Left lobe of liver (tissue), 2 donors: ENCODE measurements around the gene PPM1H. TPM values are rescaled to one million over a fixed set of nuclear protein-coding genes. Genes with fewer than 3 reads are reported as not detected.

ENCODE experiments used
- ATAC-seq: fragments of 200-7000 bp; cut with Tn5 transposase; one replicate; pipeline ENCODE4 v1.9.1; 2020; ENCODE audit warnings: mild to moderate bottlenecking, moderate library complexity
- DNase-seq: peaks from one replicate; pipeline ENCODE4 v3.0.0-alpha.2; 2020; ENCODE audit warnings: low spot score
- total RNA-seq: library from RNA; stranded (reverse); gene quantifications from one replicate; pipeline ENCODE4 v1.2.1, GENCODE V29; 2021
- donor health status: DM: no; HTN: no; CAD: no; lungs with moderate emphysema.
- donor health status: DM: no; HTN: yes; CAD: no.

PPM1H gene
- total RNA-seq, 1 donor from 2014 or later: 8.0 TPM

DNA sequence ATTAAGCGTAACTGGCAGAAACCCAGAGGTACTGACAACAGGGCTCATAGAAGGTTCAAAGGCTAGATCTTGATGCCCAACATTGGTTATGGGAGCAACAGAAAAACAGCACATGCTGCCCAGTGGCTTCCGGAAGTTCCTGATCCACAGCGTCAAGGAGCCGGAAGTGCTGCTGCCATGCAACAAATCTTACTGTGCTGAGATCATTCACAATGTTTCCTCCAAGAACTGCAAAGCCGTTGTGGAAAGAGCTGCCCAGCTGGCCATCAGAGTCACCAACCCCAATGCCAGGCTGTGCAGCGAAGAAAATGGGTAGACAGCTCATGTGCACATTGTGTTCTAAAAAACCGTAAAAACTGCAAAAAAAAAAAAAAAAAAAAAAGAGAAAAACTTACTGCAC lies 276.0 kb downstream of the PPM1H start:
- ATAC-seq (no peak), DNase-seq (no peak)

DNA sequence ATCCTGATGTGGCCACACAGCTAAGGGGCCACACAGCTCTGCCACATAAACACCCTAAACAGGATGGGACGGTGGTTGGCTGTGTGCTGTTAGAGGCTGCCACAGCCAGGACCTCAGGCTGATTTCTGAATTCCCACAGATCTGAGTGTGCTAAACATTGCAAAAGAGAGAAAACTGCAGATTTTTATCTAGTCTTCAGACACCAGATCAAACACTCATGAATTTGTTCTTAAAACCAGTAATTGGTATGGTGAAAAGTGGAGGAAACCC lies 277.7 kb downstream of the PPM1H start:
- no peak for ATAC-seq
- no peak for DNase-seq

DNA sequence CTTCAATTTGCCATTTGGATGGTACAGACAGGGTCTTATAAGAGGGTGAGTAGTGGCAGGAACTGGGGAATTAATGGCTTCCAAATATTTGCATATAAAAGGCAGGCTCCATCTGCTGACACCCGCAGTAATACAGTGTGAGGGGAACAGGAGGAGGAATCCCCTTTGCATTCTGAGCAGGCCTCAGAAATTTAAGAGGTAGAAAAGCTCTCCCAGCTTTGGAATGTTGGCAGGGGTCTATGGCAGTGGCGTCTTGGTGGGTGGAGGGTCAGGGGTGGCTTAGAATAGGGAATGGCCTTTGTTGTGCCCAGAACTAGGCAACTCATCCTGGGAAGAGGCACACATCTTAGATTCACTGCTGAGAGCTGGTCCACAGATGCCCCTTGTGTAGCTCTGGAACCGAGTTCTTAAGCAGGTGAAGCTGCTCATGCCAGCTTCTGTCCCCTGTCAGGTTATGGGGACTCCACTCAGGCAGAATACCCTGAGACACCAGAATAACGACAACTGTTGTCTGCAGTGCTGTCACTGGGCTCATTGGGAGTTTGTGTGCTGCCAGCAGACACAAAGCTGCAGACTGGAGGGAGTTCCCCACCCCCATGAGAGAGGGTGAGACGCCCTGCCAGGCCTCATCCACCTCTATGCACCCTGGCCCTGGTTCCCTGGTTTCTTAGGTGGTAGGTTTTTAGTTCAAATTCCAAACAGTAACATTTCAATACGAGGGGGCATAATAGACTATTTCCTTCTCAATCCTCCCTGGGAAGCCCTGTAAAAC lies 278.2 kb downstream of the PPM1H start:
- DNase-seq: no peak
- no peak for ATAC-seq

DNA sequence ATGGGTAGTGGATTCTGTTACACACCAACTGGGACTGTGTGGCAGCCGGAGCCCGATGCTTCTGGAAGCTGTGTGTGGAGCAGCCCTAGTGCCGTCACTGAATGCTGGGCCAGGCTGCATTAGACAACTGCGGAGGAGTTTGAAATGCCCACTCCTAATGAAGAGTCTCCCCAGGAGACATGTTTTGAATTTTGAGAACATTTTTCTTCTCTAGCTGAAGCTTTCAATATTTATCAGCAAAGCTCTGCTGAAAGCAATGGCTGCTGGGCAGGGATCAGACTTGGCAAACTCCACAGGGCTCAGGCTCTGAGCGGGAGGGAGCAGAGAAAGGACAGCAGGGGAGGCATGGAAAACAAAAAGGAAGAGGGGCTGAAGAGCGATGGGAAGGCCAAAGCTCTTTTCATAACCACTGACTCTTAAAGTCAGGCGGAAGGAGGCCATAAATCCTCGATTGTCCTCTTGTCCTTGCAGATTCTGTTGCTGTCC lies 279.2 kb downstream of the PPM1H start:
- DNase-seq: no peak
- no peak for ATAC-seq

DNA sequence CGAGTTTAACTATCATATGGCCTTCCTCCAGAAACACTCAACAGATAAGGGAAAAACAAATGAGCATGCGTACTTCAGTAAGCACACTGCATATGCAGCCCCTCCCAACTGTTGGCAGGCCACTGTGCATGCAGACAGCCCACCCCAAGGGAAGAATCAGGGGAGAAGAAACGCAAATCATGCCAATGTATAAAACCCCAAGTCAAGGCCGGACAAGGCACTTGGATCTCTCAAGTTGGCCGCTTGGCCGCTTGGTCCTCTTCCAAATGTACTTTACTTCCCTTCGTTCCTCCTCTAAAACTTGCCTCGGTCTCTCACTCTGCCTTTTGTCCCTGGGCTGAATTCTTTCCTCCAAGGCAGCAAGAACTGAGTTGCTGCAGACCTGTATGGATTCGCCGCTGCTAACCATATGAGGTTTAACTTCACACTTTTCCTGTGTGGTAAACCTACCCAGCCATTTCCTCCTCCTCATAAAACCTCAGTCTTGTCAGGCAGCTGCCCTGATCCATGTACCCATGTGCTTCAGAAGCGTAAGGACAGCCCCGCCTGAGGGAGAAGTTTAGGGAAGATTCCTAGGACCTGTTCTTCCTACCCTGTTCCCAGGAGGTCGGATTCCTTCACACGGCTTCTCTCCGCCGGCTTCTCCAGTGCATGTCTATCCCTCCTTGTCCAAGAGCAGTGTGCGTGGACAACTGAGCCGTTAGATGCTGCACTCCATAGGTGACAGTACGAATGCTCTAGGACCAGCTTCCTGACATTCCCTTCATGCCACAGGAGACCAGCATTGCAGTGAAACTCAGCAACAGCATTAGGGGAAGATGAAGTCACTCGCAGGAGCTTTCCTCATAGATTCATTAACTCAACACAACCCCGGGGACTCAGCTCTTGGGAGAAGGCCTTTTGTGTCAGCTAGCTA lies 280.4 kb downstream of the PPM1H start:
- no peak for ATAC-seq
- no peak for DNase-seq

DNA sequence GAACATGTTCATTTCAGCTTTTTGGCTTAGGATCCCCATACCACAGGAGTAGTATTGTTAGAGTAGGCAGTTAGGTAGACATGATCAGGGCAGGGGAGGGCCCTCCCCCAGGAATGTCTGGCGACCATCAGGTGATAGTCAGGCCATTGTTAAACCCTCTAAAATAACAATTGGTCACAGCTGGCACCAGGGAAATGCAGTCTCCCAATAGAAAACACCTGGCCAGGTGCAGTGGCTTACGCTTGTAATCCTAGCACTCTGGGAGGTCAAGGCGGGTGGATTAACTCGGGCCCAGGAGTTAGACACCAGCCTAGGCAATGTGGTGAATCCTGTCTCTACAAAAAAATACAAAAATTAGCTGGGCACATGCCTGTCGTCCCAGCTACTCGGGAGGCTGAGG lies 281.2 kb downstream of the PPM1H start:
- DNase-seq: no peak
- ATAC-seq: peak; percentile 22

DNA sequence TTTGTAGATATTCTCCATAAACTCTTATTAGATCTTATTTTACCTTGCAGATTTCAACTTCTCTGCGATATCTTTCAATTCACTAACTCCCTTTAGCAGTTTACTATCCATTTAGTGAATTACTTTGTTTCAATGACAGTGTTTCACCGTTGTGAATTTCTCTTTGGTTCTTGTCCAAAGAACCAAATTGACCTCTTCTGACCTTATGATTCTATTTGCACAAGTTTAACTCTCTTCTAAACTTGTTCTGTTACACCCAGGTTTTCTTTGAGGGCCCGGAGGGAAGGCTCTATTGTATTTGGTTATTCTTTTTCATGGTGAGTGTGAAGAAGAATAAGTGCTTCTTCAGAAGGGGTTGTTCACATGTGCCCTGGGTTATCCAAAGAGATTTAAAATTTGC lies 281.6 kb downstream of the PPM1H start:
- DNase-seq (no peak), ATAC-seq (peak; percentile 83)

DNA sequence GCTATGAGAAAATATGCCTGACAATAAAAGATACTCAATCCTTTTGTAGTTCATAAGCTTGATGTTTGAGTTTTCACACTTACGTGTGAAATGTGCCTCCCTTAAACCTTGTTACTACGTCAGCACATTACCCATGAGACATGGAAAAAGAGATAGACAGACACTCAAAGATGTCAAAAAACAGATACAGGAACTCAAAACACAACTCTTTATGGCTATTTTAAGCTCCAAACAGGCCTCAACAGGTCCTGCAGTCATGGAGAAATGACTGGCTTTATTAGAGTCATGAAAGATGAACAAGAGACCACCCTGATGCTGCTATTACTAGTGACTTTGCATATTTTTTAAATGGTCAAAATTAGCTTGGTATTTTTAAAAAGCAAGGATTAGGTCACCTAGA lies 283.8 kb downstream of the PPM1H start:
- DNase-seq: no peak
- no peak for ATAC-seq

DNA sequence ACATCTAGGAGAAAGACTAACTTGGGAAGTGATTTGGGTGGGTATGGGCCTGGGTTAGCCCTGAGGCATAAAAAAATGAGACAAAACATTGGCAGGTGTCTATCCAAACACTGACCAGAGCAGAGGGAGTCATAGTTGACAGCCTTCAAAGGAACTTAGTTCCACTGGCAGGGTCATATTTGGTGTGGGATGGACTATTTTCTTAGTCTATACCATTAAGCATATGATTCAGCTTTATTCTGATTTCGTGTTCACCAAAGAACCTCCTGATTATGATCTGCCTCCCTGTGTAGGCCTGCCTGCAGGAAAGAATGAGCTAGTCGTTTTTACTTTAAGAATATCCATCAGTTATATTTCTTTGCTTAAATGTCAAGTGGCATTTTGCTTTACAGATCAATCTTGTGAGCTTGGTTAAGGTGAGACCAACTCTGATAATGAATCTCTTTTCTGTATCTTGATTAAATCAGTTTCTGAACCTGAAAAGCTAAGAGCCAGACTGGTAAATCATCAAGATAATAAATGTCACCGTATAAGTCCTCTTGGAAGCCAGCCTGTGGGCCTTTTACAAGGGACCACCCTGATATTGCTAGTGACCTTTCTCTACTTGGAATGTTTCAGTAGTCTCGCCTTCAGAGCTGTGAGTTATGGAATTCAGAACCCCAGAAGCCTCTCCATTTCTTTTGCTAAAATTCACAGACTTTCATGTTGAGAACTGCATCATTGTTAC lies 285.4 kb downstream of the PPM1H start:
- ATAC-seq: no peak
- no peak for DNase-seq

DNA sequence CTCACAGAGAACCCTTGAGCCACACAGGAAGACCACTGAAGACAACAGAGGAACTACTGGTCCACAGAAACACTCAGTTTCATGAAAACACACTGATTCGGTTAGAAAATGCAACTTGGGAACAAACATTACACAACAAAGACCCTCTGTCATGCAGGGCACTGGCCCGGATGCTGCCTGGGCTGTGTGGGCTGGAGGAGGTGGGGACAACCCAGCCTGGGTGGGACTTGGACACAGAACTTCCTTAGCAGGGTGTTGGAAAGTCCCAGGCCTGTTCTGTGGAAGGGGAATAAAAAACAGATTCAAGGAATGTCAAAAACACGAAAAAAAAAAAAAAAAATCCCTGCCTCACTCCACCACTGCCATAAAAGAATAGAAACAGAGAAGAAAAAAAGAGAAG lies 287.4 kb downstream of the PPM1H start:
- DNase-seq: no peak
- ATAC-seq: peak; percentile 31

DNA sequence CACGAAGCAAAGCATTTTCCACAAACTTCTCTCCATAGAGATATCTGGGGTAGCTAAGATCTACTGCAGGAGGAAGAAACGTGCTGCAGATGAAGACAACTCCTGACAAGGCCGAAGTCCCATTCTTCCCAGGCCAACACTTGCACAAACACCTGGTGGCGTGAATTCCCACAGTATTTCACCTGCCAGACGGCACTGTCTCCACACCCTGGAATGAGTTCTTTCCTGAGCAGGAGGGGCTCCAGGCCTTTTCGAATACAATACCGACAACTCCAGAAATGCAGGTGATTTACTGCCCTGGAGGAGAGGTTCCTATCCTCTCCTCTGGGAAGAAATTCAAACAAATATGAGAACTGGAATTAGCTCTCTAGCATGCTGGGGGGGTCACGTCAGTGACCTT lies 288.4 kb downstream of the PPM1H start:
- no peak for DNase-seq
- ATAC-seq: no peak

DNA sequence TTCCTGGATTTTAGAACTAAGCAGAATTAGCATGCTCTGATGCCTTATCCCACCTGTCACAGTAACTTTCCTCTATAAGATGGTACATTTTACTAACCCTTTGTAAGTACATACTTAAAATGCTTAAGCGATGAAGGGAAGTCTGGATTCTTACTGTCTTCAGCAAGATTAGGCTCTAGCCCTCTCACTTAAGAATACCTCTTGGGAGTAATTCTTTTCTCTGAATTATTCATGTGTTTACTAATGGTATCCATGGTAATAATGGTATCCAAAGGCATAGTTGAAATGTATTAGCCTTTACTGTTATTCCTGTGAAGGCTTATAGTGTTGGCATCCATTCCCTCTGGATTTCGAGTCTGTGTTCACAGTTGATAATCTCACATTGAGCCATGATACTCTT lies 291.5 kb downstream of the PPM1H start:
- ATAC-seq: no peak
- no peak for DNase-seq

DNA sequence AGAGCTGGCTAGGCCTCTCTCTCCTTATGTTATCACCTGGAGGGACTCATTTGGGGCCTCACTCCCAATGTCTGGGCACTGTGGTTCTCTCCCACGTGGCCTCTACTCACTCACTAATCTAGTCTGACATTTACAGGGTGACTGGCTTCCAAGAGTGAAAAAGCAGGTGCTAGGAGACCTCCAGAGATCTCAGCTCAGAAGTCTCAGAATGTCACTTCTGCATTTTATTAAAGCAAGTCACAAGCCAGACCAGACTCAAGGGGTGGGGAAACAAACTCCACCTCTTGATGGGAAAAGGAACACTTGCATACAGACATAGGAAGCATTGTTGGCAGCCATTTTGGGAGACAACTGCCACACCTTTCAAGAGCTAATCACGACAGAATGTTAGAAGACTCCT lies 292.5 kb downstream of the PPM1H start:
- DNase-seq (no peak), ATAC-seq (no peak)

DNA sequence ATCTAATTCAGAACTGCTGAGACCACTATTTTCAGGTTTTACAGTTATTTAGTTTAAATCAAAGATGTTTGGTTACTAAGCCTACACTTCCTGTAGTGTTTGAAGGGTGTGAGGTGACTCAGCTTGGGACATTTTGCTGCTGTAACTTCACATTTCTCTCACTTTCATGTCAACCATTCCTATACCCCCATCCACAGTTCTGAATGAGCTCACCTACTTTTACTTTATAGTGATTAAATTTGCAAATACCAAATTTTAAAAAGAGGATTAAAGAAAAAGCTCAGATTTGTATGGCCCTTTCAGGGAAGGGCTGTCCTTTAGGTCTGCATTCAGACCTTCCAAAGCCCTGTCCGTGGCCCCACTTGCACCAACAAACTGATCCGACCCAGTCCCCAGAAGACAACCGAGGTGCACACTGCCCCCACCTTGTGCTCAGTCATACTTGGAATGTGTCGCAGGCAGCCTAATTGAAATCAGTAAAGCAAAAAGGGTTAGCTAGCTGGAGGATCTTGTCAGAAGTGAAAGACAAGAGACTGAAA lies 294.0 kb downstream of the PPM1H start:
- no peak for DNase-seq
- ATAC-seq: no peak

DNA sequence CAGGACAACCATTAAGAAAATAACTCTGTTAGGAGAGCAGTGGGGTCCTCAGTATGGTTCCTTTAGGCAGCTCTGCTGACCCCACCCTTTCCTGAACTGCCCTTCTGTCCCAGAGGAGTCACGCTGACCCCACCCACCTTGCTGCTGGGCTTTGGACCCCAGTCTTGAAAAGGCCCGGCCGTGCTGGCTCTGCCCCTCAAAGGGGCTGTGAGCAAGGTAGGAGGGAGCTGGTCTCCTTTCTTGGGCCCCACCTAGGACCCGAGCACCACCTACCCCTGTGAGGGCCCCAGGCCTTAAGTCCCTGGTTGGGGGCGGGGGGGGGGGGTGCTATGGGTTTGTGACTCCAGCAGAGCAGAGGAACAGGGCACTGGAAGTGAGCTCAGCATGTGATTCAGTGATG lies 297.3 kb downstream of the PPM1H start:
- ATAC-seq: no peak
- DNase-seq: no peak

DNA sequence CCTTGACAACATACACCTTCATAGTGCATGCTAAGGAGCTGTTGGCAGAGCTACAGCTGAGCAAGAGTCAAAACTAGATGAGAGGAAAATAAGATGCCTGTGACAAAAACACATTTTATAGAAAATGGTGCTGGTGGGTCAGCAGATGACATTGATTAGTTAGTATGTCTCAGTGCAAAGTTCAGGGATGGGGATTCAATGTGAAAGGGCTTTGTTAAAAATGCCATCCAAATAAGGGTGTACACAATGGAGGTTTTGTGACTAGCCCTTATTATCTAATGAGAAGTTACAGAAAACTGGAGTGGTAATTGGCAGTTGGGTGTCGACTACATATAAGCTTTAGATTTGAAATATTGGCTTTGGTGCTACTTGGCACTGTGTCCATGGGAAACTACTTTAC lies 299.3 kb downstream of the PPM1H start:
- no peak for ATAC-seq
- DNase-seq: no peak

DNA sequence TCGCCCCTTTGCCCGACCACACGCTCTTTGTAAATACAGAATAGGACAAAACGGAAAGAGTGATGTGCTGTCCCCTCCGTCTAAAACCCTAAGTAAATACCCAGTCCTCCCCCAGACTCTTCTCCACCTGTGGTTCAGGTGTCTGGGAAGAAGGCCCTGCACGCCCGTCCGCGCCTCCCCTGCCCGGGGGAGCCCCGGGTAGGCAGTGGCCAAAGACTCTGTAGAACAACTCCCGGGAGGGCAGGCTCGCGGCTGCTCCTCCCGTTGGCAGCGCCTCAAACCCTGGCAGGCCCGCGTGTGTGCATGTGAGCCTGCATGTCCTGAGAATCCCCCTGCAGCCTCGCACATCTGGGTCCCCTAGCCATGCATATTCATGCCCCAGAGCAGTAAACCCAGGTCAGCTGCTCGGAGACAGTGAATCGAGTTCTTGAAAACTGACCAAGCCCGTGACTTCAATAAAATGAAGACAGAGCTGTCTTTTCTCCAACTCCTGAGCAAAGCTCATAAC lies 302.5 kb downstream of the PPM1H start:
- ATAC-seq (peak; percentile 80), DNase-seq (peak; percentile 77)

DNA sequence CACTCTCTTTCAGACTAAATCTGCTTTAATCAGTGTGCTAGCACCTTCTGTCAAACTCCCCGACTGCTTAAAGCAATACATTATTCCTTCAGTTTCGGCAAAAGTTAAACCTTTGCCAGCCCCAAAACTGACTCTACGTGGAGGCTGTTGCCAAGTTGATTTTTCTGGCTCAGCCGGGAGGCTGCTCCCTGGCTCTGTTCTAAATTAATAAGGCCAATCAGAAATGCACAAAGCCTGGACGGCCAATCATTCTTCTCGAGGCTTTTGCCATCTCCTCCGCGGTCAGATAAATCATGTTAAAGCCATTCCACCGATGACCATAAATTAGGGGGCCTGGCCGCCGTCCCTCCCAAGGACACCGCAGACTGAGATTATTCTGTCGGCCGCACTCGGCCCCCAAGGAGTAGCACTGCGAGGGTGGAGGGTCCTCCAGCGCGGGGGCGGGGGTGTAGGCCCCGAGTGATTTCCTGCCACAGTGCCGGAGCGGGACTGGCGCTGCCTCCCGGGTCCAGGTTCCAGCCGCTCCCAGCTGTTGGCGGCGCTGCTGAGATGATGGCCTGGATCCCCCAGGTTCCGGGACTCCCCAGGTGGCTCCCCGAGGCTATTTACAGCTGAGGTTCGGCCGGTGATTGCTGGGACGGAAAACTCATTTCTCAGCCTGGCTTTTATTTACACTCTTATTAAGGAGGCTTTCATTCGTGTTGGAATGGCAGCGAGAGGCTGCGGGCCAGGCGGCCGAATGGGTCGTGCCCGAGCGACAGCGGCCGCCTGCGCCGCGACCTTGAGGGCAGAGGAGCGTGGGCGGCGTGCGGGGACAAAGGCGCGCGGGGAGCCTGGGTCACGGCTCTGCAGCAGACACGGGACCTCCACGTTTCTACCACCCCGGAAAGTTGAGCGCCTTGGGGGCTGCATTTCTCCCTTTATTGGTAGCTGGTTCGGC lies 303.2 kb downstream of the PPM1H start:
- DNase-seq (peak; percentile 76), ATAC-seq (peak; percentile 89)

DNA sequence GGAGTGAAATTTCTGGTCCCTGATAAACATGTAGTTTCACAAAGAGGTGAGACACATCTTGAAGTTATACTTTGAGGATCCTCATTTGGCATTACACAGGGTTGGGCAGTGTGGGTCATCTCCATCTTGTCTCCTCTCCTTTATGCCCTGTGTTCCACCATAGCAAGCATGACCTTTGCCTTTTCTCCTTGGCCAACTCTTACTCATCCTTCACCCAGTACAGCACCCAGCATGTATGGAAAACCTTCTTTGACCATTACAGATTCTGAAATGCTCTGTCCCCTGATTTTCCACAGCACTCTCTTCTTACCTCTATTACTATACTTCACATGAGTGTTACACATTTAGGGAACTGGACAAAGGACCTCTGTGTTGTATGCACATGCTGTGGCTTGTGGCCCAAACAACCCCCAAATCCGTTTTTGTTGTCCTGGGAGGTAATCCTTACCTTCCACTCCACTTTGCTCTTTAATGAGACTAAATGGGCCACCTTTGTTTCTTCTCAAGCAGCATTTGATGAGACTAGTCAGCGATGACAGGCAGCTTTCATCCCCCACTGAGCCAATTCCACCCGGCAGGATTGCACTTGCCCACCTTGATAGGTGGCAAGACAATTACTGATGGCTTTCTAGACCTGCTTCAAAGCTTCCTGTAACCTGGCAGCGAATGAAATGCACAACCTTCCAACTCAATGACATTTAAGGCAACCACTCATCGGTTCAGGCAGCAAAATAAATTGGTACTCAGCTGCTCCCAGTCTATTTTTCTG lies 304.8 kb downstream of the PPM1H start:
- no peak for DNase-seq
- no peak for ATAC-seq
